Activated CD8-positive, alpha-beta memory T cell treated with anti-CD3 and anti-CD28 coated beads, Interleukin-2, amount 50 U/mL, for 24 hours (primary cell): ENCODE results near the gene DAZAP1.

Experiments
- DNase-seq: peaks from one replicate; pipeline ENCODE4 v3.0.0-alpha.2; 2020; ENCODE audit errors: extremely low read depth

The DAZAP1 gene

GRCh38 chr19:1393841-1394240 is 13.5 kb upstream of the DAZAP1 start:
- no peak for DNase-seq

- no peak for DNase-seq
Measured at GRCh38 chr19:1394252-1395193, 12.9 kb upstream of the DAZAP1 start.

GRCh38 chr19:1395194-1396018 is 12.0 kb upstream of the DAZAP1 start:
- no peak for DNase-seq

- no peak for DNase-seq
Measured at GRCh38 chr19:1396019-1396767, 11.2 kb upstream of the DAZAP1 start.

- DNase-seq, result no peak
Measured at GRCh38 chr19:1396768-1397679, 10.4 kb upstream of the DAZAP1 start.

- DNase-seq, result no peak
Measured at GRCh38 chr19:1397838-1398237, 9.5 kb upstream of the DAZAP1 start.

GRCh38 chr19:1399079-1399478 is 8.3 kb upstream of the DAZAP1 start:
- no peak for DNase-seq

- no peak for DNase-seq
Measured at GRCh38 chr19:1399745-1400144, 7.6 kb upstream of the DAZAP1 start.

- DNase-seq, result no peak
Measured at GRCh38 chr19:1400281-1401137, 6.9 kb upstream of the DAZAP1 start.

GRCh38 chr19:1401138-1401888 is 6.1 kb upstream of the DAZAP1 start, which contains the start of gene GAMT:
Gene GAMT (minus strand): TSS chr19:1401542. CDS start chr19:1401476, 66 bp downstream.
- no peak for DNase-seq

GRCh38 chr19:1401889-1402217 is 5.5 kb upstream of the DAZAP1 start:
- DNase-seq, result no peak

- no peak for DNase-seq
Measured at GRCh38 chr19:1402411-1403070, 4.8 kb upstream of the DAZAP1 start.

- DNase-seq, result peak; percentile 97
Measured at GRCh38 chr19:1406774-1407527, 435 bp upstream of the DAZAP1 start.

GRCh38 chr19:1408300-1409203 is 1.2 kb downstream of the DAZAP1 start:
- DNase-seq, result no peak

- no peak for DNase-seq
Measured at GRCh38 chr19:1409204-1410005, 2.0 kb downstream of the DAZAP1 start.

GRCh38 chr19:1410136-1410786 is 2.9 kb downstream of the DAZAP1 start:
- DNase-seq, result no peak
